Motor neuron (in vitro differentiated cells): Measurements from ENCODE around the gene COPB1. TPM values are rescaled to one million over a fixed set of nuclear protein-coding genes. Genes with fewer than 3 reads are reported as not detected.

Experiments
- ATAC-seq, 8 experiments: fragments of 200-7000 bp; cut with Tn5 transposase; replicated peaks in 6 of 8; 2 replicates each; pipeline ENCODE4 v1.8.0; 2021; ENCODE audit warnings: mild to moderate bottlenecking in 8 of 8, moderate library complexity in 8 of 8
- H3K27ac ChIP-seq, 2 donors: fragments of 250-450 bp; sonication (Bioruptor Pico); 2 replicates each; pipeline ENCODE4 v1.9.0; 2021; ENCODE audit warnings: antibody characterized with exemption in 2 of 2, mild to moderate bottlenecking in 2 of 2, moderate library complexity in 1 of 2
- H3K4me1 ChIP-seq, 2 donors: fragments of 250-450 bp; sonication (Bioruptor Pico); replicated peaks in 1 of 2; 2 replicates each; pipeline ENCODE4 v1.6.1; 2021; ENCODE audit warnings: antibody characterized with exemption in 2 of 2, mild to moderate bottlenecking in 2 of 2, moderate library complexity in 1 of 2
- H3K4me3 ChIP-seq, 5 donors: fragments of 250-450 bp; sonication (Bioruptor Pico); 2 replicates each; pipeline ENCODE4 v1.9.0; 2021; ENCODE audit warnings: antibody characterized with exemption in 5 of 5, mild to moderate bottlenecking in 5 of 5, moderate library complexity in 4 of 5
- WGBS, 10 experiments: fragments of 450-650 bp; shearing (Covaris generic); methylation state at CpG; one replicate each; pipeline ENCODE4 v1.0.0; 2022; 5-methylcytosine and 5-hydroxymethylcytosine counted together
- in situ Hi-C, 9 experiments: fragments of 400-800 bp; cut with MboI; loops; one replicate each; pipeline ENCODE4 v1.15.0; 2021; ENCODE audit warnings: low sequenced_read_pairs in 9 of 9, low pct_unique_long_range_greater_than_20kb in 2 of 9; ENCODE audit not compliant: unreplicated experiment in 9 of 9
- total RNA-seq, 8 experiments: library from RNA; unstranded; fragments of 300-600 nt; gene quantifications; 2 replicates each; pipeline versions ENCODE4 v1.2.3 to v1.2.4, GENCODE V29; 2022

COPB1 gene
- total RNA-seq, result 100 to 1,000 TPM in 6 of 8 experiments, 10 to 100 TPM in 2; 88.7 to 175 (median 131) TPM

GRCh38 chr11:14499560-14500180, at the start of gene COPB1:
COPB1 (minus strand) TSS chr11:14499811; CDS start chr11:14498928, 883 bp downstream.
- Histone ChIP-seq H3K4me3 (peak within 1 kb of the TSS; percentile 63 to 92 (median 74)), H3K4me1 (peaks cover 0 to 21% of the 10 kb centered on the region in 2 donors), H3K27ac (peak within 1 kb of the TSS; percentile 94 to 97)
- in situ Hi-C loops, result no loop called here
- peak; percentile 92 to 98 (median 94) for ATAC-seq
- 0 to 6% (median 0%) methylated on average over 1 to 9 of the region's 37 CpGs for WGBS, 10 experiments

GRCh38 chr11:14547440-14547839, 47.8 kb upstream of the COPB1 start:
- Histone ChIP-seq H3K4me3 (no peak overlapping the region), H3K27ac (no peak overlapping the region), H3K4me1 (peaks cover 0 to 2% of the 10 kb centered on the region in 2 donors)
- WGBS, 10 experiments, result 67 to 100% (median 67%) methylated on average over 1 to 2 of the region's 2 CpGs; no CpG with 5 or more reads in 5 of the 10 experiments
- in situ Hi-C loops, result loop anchor here in 2 of 9 experiments (25.0 kb wide), 2 partner anchors 90 to 340 kb away; partner anchors contain the start of genes CYP2R1 (in 1 of the 2) and PDE3B (in 1 of the 2)
- ATAC-seq, result no peak

GRCh38 chr11:14546672-14547071, 47.1 kb upstream of the COPB1 start:
- no peak for ATAC-seq
- in situ Hi-C loops, result loop anchor here in 2 of 9 experiments (25.0 kb wide), 2 partner anchors 91 to 341 kb away; partner anchors contain the start of genes CYP2R1 (in 1 of the 2) and PDE3B (in 1 of the 2)
- H3K27ac ChIP-seq, result no peak overlapping the region

GRCh38 chr11:14544611-14545010, 45.0 kb upstream of the COPB1 start:
- Histone ChIP-seq H3K27ac (no peak overlapping the region), H3K4me3 (no peak overlapping the region), H3K4me1 (peaks cover 0 to 3% of the 10 kb centered on the region in 2 donors)
- in situ Hi-C loops, result loop anchor here in 2 of 9 experiments (25.0 kb wide), 2 partner anchors 93 to 343 kb away; partner anchors contain the start of genes CYP2R1 (in 1 of the 2) and PDE3B (in 1 of the 2)
- 2 to 100% (median 84%) methylated on average over 2 to 3 of the region's 3 CpGs; no CpG with 5 or more reads in 1 of the 10 experiments for WGBS, 10 experiments
- peak in 2 of 8 experiments; percentile 6 to 29 for ATAC-seq

More at GRCh38 chr11:14546672-14547071, 47.1 kb upstream of the COPB1 start:
- Histone ChIP-seq H3K4me1 (peaks cover 0 to 3% of the 10 kb centered on the region in 2 donors), H3K4me3 (no peak overlapping the region)

GRCh38 chr11:14543260-14543659, 43.6 kb upstream of the COPB1 start:
- Histone ChIP-seq H3K4me3 (no peak overlapping the region), H3K4me1 (peaks cover 0 to 3% of the 10 kb centered on the region in 2 donors), H3K27ac (no peak overlapping the region)
- 20 to 100% (median 95%) methylated on average over 1 of the region's 1 CpG; no CpG with 5 or more reads in 2 of the 10 experiments for WGBS, 10 experiments
- no peak for ATAC-seq
- in situ Hi-C loops, result loop anchor here in 2 of 9 experiments (25.0 kb wide), 2 partner anchors 94 to 344 kb away; partner anchors contain the start of genes CYP2R1 (in 1 of the 2) and PDE3B (in 1 of the 2)

- no peak for ATAC-seq
- H3K27ac ChIP-seq, result no peak overlapping the region
- in situ Hi-C loops, result loop anchor here in 2 of 9 experiments (25.0 kb wide), 2 partner anchors 95 to 345 kb away; partner anchors contain the start of genes CYP2R1 (in 1 of the 2) and PDE3B (in 1 of the 2)
- no peak overlapping the region for H3K4me3 ChIP-seq
- H3K4me1 ChIP-seq, result peaks cover 0 to 3% of the 10 kb centered on the region in 2 donors
These were observed 42.7 kb upstream of the COPB1 start for GRCh38 chr11:14542324-14542723.

- ATAC-seq, result peak in 3 of 8 experiments; percentile 78 to 91 (median 78)
- in situ Hi-C loops, result loop anchor here in 2 of 9 experiments (25.0 kb wide), 2 partner anchors 96 to 346 kb away; partner anchors contain the start of genes CYP2R1 (in 1 of the 2) and PDE3B (in 1 of the 2)
- H3K4me3 ChIP-seq, result no peak overlapping the region
- 0 to 94% (median 75%) methylated on average over 2 to 5 of the region's 6 CpGs; no CpG with 5 or more reads in 1 of the 10 experiments for WGBS, 10 experiments
- H3K4me1 ChIP-seq, result peaks cover 0 to 3% of the 10 kb centered on the region in 2 donors
- no peak overlapping the region for H3K27ac ChIP-seq
These were observed 41.8 kb upstream of the COPB1 start for GRCh38 chr11:14541192-14541947.

- 0 to 100% (median 68%) methylated on average over 1 to 4 of the region's 4 CpGs; no CpG with 5 or more reads in 1 of the 10 experiments for WGBS, 10 experiments
- Histone ChIP-seq H3K4me1 (peaks cover 0 to 3% of the 10 kb centered on the region in 2 donors), H3K4me3 (no peak overlapping the region), H3K27ac (no peak overlapping the region)
- in situ Hi-C loops, result loop anchor here in 2 of 9 experiments (25.0 kb wide), 2 partner anchors 97 to 347 kb away; partner anchors contain the start of genes CYP2R1 (in 1 of the 2) and PDE3B (in 1 of the 2)
- ATAC-seq, result no peak
These were observed 40.4 kb upstream of the COPB1 start for GRCh38 chr11:14539982-14540421.

GRCh38 chr11:14538926-14539554, 39.4 kb upstream of the COPB1 start:
- Histone ChIP-seq H3K4me3 (no peak overlapping the region), H3K4me1 (peaks cover 0 to 3% of the 10 kb centered on the region in 2 donors), H3K27ac (no peak overlapping the region)
- 43 to 100% (median 79%) methylated on average over 2 to 3 of the region's 3 CpGs; no CpG with 5 or more reads in 1 of the 10 experiments for WGBS, 10 experiments
- in situ Hi-C loops, result loop anchor here in 2 of 9 experiments (25.0 kb wide), 2 partner anchors 98 to 348 kb away; partner anchors contain the start of genes CYP2R1 (in 1 of the 2) and PDE3B (in 1 of the 2)
- ATAC-seq, result no peak

- WGBS, 10 experiments, result 16 to 100% (median 76%) methylated on average over 1 to 6 of the region's 6 CpGs
- H3K4me1 ChIP-seq, result peaks cover 0 to 3% of the 10 kb centered on the region in 2 donors
- ATAC-seq, result peak in 1 of 8 experiments; percentile 5
- in situ Hi-C loops, result loop anchor here in 2 of 9 experiments (25.0 kb wide), 2 partner anchors 99 to 349 kb away; partner anchors contain the start of genes CYP2R1 (in 1 of the 2) and PDE3B (in 1 of the 2)
- no peak overlapping the region for H3K4me3 ChIP-seq
- no peak overlapping the region for H3K27ac ChIP-seq
These were observed 38.8 kb upstream of the COPB1 start for GRCh38 chr11:14538271-14538925.

- peak in 3 of 8 experiments; percentile 6 to 15 (median 7) for ATAC-seq
- no peak overlapping the region for H3K4me3 ChIP-seq
- H3K27ac ChIP-seq, result no peak overlapping the region
- WGBS, 10 experiments, result 3 to 35% (median 19%) methylated on average over 3 to 5 of the region's 5 CpGs; no CpG with 5 or more reads in 1 of the 10 experiments
- no peaks in the 10 kb centered on the region for H3K4me1 ChIP-seq
- in situ Hi-C loops, result loop anchor here in 2 of 9 experiments (25.0 kb wide), 2 partner anchors 100 to 350 kb away; partner anchors contain the start of genes CYP2R1 (in 1 of the 2) and PDE3B (in 1 of the 2)
These were observed 37.6 kb upstream of the COPB1 start for GRCh38 chr11:14537134-14537599.
